H9 (cell line): ENCODE measurements around the gene MROH7. TPM values are rescaled to one million over a fixed set of nuclear protein-coding genes. Genes with fewer than 3 reads are reported as not detected.

ENCODE experiments used
- DNase-seq: peaks from one replicate; pipeline ENCODE4 v3.0.0-alpha.2; 2017
- H2AFZ ChIP-seq: one replicate; pipeline ENCODE4 v1.6.1; 2013; ENCODE audit warnings: mild to moderate bottlenecking, low read length, control low read depth, moderate library complexity
- H2AK5ac ChIP-seq: 2 replicates; pipeline ENCODE4 v1.6.1; 2013; ENCODE audit warnings: low read length, control low read depth, mixed read lengths; ENCODE audit not compliant: insufficient read length
- H2BK120ac ChIP-seq: one replicate; pipeline ENCODE4 v1.6.1; 2013; ENCODE audit warnings: low read depth, mild to moderate bottlenecking, low read length, control low read depth, inconsistent platforms; ENCODE audit not compliant: poor library complexity, severe bottlenecking
- H2BK12ac ChIP-seq: 2 replicates; pipeline ENCODE4 v1.6.1; 2013; ENCODE audit warnings: low read length, control low read depth, mixed read lengths, low read depth; ENCODE audit not compliant: insufficient read length
- H2BK15ac ChIP-seq: 2 replicates; pipeline ENCODE4 v1.6.1; 2013; ENCODE audit warnings: low read depth, low read length, control low read depth
- H2BK20ac ChIP-seq: one replicate; pipeline ENCODE4 v1.6.1; 2013; ENCODE audit warnings: low read depth, mild to moderate bottlenecking, low read length, control low read depth, inconsistent platforms; ENCODE audit not compliant: poor library complexity, severe bottlenecking
- H2BK5ac ChIP-seq: 2 replicates; pipeline ENCODE4 v1.6.1; 2013; ENCODE audit warnings: low read length, control low read depth, mixed read lengths; ENCODE audit not compliant: insufficient read length
- H3K14ac ChIP-seq: 2 replicates; pipeline ENCODE4 v1.6.1; 2013; ENCODE audit warnings: low read length, control low read depth; ENCODE audit not compliant: insufficient read depth
- H3K18ac ChIP-seq: 2 replicates; pipeline ENCODE4 v1.6.1; 2013; ENCODE audit warnings: low read depth, mild to moderate bottlenecking, mixed read lengths, low read length, control low read depth; ENCODE audit not compliant: insufficient read length
- H3K23ac ChIP-seq: 2 replicates; pipeline ENCODE4 v1.6.1; 2013; ENCODE audit warnings: low read length, control low read depth, mixed read lengths, low read depth; ENCODE audit not compliant: insufficient read length
- H3K23me2 ChIP-seq: 2 replicates; pipeline ENCODE4 v1.6.1; 2013; ENCODE audit warnings: low read depth, mild to moderate bottlenecking, mixed read lengths, low read length, control low read depth; ENCODE audit not compliant: insufficient read length, poor library complexity, severe bottlenecking
- H3K27ac ChIP-seq: 2 replicates; pipeline ENCODE4 v1.5.1; 2013; ENCODE audit warnings: low read length, control low read depth, mixed read lengths, low read depth; ENCODE audit not compliant: insufficient read length
- H3K27me3 ChIP-seq: 2 replicates; pipeline ENCODE4 v1.6.1; 2013; ENCODE audit warnings: low read length, control low read depth, inconsistent platforms; ENCODE audit not compliant: insufficient read depth
- H3K4ac ChIP-seq: 2 replicates; pipeline ENCODE4 v1.6.1; 2013; ENCODE audit warnings: low read depth, mild to moderate bottlenecking, control low read depth, inconsistent platforms, low read length, moderate library complexity
- H3K4me1 ChIP-seq: 2 replicates; pipeline ENCODE4 v1.6.1; 2013; ENCODE audit warnings: low read length, control low read depth, inconsistent platforms; ENCODE audit not compliant: insufficient read depth
- H3K4me2 ChIP-seq: 2 replicates; pipeline ENCODE4 v1.6.1; 2013; ENCODE audit warnings: low read length, control low read depth, mixed read lengths; ENCODE audit not compliant: insufficient read length, insufficient read depth
- H3K56ac ChIP-seq: 2 replicates; pipeline ENCODE4 v1.6.1; 2013; ENCODE audit warnings: low read depth, mild to moderate bottlenecking, mixed read lengths, low read length, control low read depth; ENCODE audit not compliant: insufficient read length
- H3K79me1 ChIP-seq: 2 replicates; pipeline ENCODE4 v1.6.1; 2013; ENCODE audit warnings: low read depth, mild to moderate bottlenecking, moderate library complexity, low read length, control low read depth, inconsistent platforms; ENCODE audit not compliant: insufficient read depth, poor library complexity, severe bottlenecking
- H3K79me2 ChIP-seq: 2 replicates; pipeline ENCODE4 v1.6.1; 2013; ENCODE audit warnings: low read length, control low read depth, inconsistent platforms; ENCODE audit not compliant: insufficient read depth
- H3K9ac ChIP-seq: 2 replicates; pipeline ENCODE4 v1.6.1; 2013; ENCODE audit warnings: low read length, control low read depth, mixed read lengths; ENCODE audit not compliant: insufficient read length; ENCODE audit errors: extremely low read depth
- H3K9me3 ChIP-seq: one replicate; pipeline ENCODE4 v1.6.1; 2013; ENCODE audit warnings: low read depth, low read length, inconsistent platforms; ENCODE audit not compliant: control insufficient read depth
- H3T11ph ChIP-seq: one replicate; pipeline ENCODE4 v1.6.1; 2013; ENCODE audit warnings: mild to moderate bottlenecking, low read length, control low read depth, inconsistent platforms
- H4K20me1 ChIP-seq: one replicate; pipeline ENCODE4 v1.6.1; 2013; ENCODE audit not compliant: control insufficient read depth, insufficient read length, insufficient read depth
- H4K5ac ChIP-seq: 2 replicates; pipeline ENCODE4 v1.6.1; 2013; ENCODE audit warnings: low read depth, mild to moderate bottlenecking, mixed read lengths, low read length, control low read depth; ENCODE audit not compliant: insufficient read length
- H4K8ac ChIP-seq: replicated peaks from 2 replicates; pipeline ENCODE4 v1.6.1; 2013; ENCODE audit warnings: low read length, control low read depth, mixed read lengths, low read depth; ENCODE audit not compliant: insufficient read length
- H4K91ac ChIP-seq: 2 replicates; pipeline ENCODE4 v1.6.1; 2013; ENCODE audit warnings: low read depth, mild to moderate bottlenecking, moderate library complexity, mixed read lengths, low read length, control low read depth; ENCODE audit not compliant: insufficient read length
- H3K27ac Mint-ChIP-seq, 3 experiments: 2 replicates in 2 of 3; 3 replicates in 1 of 3; pipeline ENCODE4 v1.8.0; 2020 to 2021; ENCODE audit warnings: mixed read lengths in 3 of 3, mild to moderate bottlenecking in 1 of 3, moderate library complexity in 1 of 3
- H3K27me3 Mint-ChIP-seq: 2 replicates; pipeline ENCODE4 v1.8.0; 2021; ENCODE audit warnings: low read depth, mild to moderate bottlenecking, moderate library complexity, mixed read lengths
- H3K36me3 Mint-ChIP-seq, 3 experiments: 2 replicates in 2 of 3; 3 replicates in 1 of 3; pipeline ENCODE4 v1.8.0; 2020 to 2021; ENCODE audit warnings: low read depth in 3 of 3, mixed read lengths in 3 of 3; ENCODE audit not compliant: insufficient read depth in 1 of 3
- H3K4me1 Mint-ChIP-seq, 2 experiments: 2 replicates each; pipeline ENCODE4 v1.8.0; 2020; ENCODE audit warnings: mixed read lengths in 2 of 2
- H3K4me3 Mint-ChIP-seq, 2 experiments: 2 replicates in 1 of 2; 3 replicates in 1 of 2; pipeline ENCODE4 v1.8.0; 2020 to 2021; ENCODE audit warnings: mild to moderate bottlenecking in 2 of 2, mixed read lengths in 2 of 2, moderate library complexity in 1 of 2
- H3K9me3 Mint-ChIP-seq, 2 experiments: 2 replicates in 1 of 2; 3 replicates in 1 of 2; pipeline ENCODE4 v1.8.0; 2020; ENCODE audit warnings: mild to moderate bottlenecking in 2 of 2, mixed read lengths in 2 of 2, moderate library complexity in 1 of 2
- CTCF ChIP-seq: fragments of 200-600 bp; sonication (generic); conservative IDR thresholded peaks from 3 replicates; pipeline ENCODE4 v1.8.0; 2021; ENCODE audit warnings: antibody characterized with exemption, mild to moderate bottlenecking
- whole genome bisulfite sequencing: extraction: QIAGEN DNeasy Blood & Tissue Kit; methylation state at CpG from one replicate; pipeline ENCODE4 v1.1.7; 2013; ENCODE audit warnings: missing lambda C conversion rate, low lambda C conversion rate, mixed read lengths; ENCODE audit not compliant: insufficient read length; ENCODE audit errors: extremely low coverage; 5-methylcytosine and 5-hydroxymethylcytosine counted together
- total RNA-seq: library from RNA; stranded (reverse); gene quantifications from 2 replicates; pipeline ENCODE4 v1.2.1, GENCODE V29; 2021

MROH7 gene
- total RNA-seq, 1 experiment from 2014 or later, result 0.09 TPM

- H3K9ac ChIP-seq, result no peak overlapping the region
- no peak overlapping the region for H3K27ac ChIP-seq
- no peak overlapping the region for H3K18ac ChIP-seq
- no peak overlapping the region for H3K4me2 ChIP-seq
- no peak overlapping the region for H3T11ph ChIP-seq
- no peak overlapping the region for H2BK120ac ChIP-seq
- no peak overlapping the region for H2AFZ ChIP-seq
- Mint-ChIP-seq H3K27ac (no peak overlapping the region), H3K4me3 (no peak overlapping the region), H3K36me3 (no peaks in the 10 kb centered on the region), H3K4me1 (peaks cover 5 to 8% of the 10 kb centered on the region in 2 experiments), H3K27me3 (peaks cover 22% of the 10 kb centered on the region), H3K9me3 (peaks cover 3 to 5% of the 10 kb centered on the region in 2 experiments; a peak in 3 of 5 replicates)
- H4K5ac ChIP-seq, result no peak overlapping the region
- H2BK12ac ChIP-seq, result no peak overlapping the region
- H2BK20ac ChIP-seq, result no peak overlapping the region
- no peak overlapping the region for H2BK15ac ChIP-seq
- no peaks in the 10 kb centered on the region for H3K9me3 ChIP-seq
- H3K79me1 ChIP-seq, result no peaks in the 10 kb centered on the region
- H4K91ac ChIP-seq, result no peak overlapping the region
- H3K4me1 ChIP-seq, result no peaks in the 10 kb centered on the region
- no peak overlapping the region for H2AK5ac ChIP-seq
- no peak overlapping the region for H3K14ac ChIP-seq
- no peak overlapping the region for H3K56ac ChIP-seq
- H4K8ac ChIP-seq, result no peak overlapping the region
- H3K4ac ChIP-seq, result no peak overlapping the region
- H2BK5ac ChIP-seq, result no peak overlapping the region
- H3K27me3 ChIP-seq, result no peaks in the 10 kb centered on the region; the same call in 1 of the 2 replicates
- no peak for TF ChIP-seq CTCF
- DNase-seq, result no peak
- no peak overlapping the region for H3K23ac ChIP-seq
- H4K20me1 ChIP-seq, result no peaks in the 10 kb centered on the region
- no peaks in the 10 kb centered on the region for H3K79me2 ChIP-seq
- H3K23me2 ChIP-seq, result no peaks in the 10 kb centered on the region
- no CpG with 5 or more reads among the region's 5 CpGs for WGBS
Measured at GRCh38 chr1:54649130-54649898, 7.7 kb downstream of the MROH7 start.
